ENCODE results near the gene YIPF6. TPM values are rescaled to one million over a fixed set of nuclear protein-coding genes. Genes with fewer than 3 reads are reported as not detected.

YIPF6 gene
- total and polyA plus RNA-seq, 2 donors (not counting 1 experiment from before 2014, with no cell fraction given): 2.4 to 18.6 TPM

DNA sequence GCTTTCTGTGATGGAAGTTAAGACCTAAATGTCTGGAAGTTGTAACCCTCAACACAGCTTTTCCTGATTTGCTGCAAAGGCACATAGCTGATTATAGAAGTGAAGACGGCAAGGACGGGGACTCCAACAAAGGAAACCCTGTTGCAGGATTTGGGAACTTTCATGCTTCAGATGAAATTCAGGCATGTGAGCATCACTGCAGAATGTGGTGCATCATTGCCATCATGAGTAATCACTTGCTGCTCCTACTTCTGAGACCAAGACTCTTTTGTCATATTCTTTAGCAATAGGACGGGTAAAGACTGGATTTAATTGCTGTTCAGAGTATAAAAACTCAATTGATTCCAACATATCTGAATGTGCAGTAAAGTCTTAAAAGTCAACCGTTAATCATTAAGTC is 35.8 kb downstream of the YIPF6 start:
- Histone ChIP-seq H3K9ac (ENCODE audit: low read length) (no peak overlapping the region), H4K20me1 (ENCODE audit: control insufficient read depth, insufficient read depth, low read length, poor library complexity, severe bottlenecking) (no peaks in the 10 kb centered on the region), H3K79me2 (ENCODE audit: control insufficient read depth, insufficient read depth, low read length) (no peaks in the 10 kb centered on the region), H3K9me3 (ENCODE audit: control extremely low read depth in 1 of 3, control insufficient read depth in 2 of 3, insufficient read depth in 1 of 3, low read length in 2 of 3) (no peaks in the 10 kb centered on the region), H2AFZ (ENCODE audit: insufficient read depth, low read depth, low read length, poor library complexity, severe bottlenecking) (no peak overlapping the region), H3K4me2 (replicated peaks; ENCODE audit: low read depth, low read length, poor library complexity, severe bottlenecking) (no peak overlapping the region), H3K4me3 (ENCODE audit: control extremely low read depth in 1 of 5, extremely low read depth in 1 of 5, insufficient read depth in 1 of 5, low read depth in 2 of 5, low read length in 4 of 5) (no peak overlapping the region), H3K36me3 (replicated peaks in 1 of 2; ENCODE audit: control extremely low read depth in 1 of 2, control insufficient read depth in 1 of 2, extremely low read depth in 1 of 2, insufficient read depth in 2 of 2, low read length in 1 of 2) (peaks cover 1 to 19% of the 10 kb centered on the region in 2 experiments), H3K27ac (ENCODE audit: low read length in 2 of 2) (no peak overlapping the region), H3K27me3 (replicated peaks in 1 of 4; ENCODE audit: control extremely low read depth in 1 of 4, control insufficient read depth in 3 of 4, insufficient read depth in 4 of 4, low read length in 3 of 4) (no peaks in the 10 kb centered on the region), H3K4me1 (ENCODE audit: control insufficient read depth in 2 of 2, insufficient read depth in 2 of 2, low read length in 2 of 2) (no peaks in the 10 kb centered on the region)
- no peaks in the 10 kb centered on the region for H3K27me3 Mint-ChIP-seq
- H3K9me3 Mint-ChIP-seq (ENCODE audit: insufficient read depth): no peaks in the 10 kb centered on the region
- ATAC-seq (ENCODE audit: low read depth): no peak
- ChIA-PET POLR2A (no interaction called here), CTCF (no interaction called here)
- no CpG with 5 or more reads among the region's 4 CpGs for WGBS (ENCODE audit: insufficient coverage)
- no peak overlapping the region for H3K4me3 Mint-ChIP-seq
- H3K4me1 Mint-ChIP-seq: no peaks in the 10 kb centered on the region
- no peak for DNase-seq
- intact Hi-C loops (cut with micrococcal nuclease): no loop called here
- no peak overlapping the region for H3K27ac Mint-ChIP-seq
- TF ChIP-seq EZH2 (IDR thresholded peaks at IDR 0.05; ENCODE audit: borderline replicate concordance, insufficient read depth, low read depth, low read length, poor library complexity, severe bottlenecking): no peak
- TF ChIP-seq, protein P1, sequence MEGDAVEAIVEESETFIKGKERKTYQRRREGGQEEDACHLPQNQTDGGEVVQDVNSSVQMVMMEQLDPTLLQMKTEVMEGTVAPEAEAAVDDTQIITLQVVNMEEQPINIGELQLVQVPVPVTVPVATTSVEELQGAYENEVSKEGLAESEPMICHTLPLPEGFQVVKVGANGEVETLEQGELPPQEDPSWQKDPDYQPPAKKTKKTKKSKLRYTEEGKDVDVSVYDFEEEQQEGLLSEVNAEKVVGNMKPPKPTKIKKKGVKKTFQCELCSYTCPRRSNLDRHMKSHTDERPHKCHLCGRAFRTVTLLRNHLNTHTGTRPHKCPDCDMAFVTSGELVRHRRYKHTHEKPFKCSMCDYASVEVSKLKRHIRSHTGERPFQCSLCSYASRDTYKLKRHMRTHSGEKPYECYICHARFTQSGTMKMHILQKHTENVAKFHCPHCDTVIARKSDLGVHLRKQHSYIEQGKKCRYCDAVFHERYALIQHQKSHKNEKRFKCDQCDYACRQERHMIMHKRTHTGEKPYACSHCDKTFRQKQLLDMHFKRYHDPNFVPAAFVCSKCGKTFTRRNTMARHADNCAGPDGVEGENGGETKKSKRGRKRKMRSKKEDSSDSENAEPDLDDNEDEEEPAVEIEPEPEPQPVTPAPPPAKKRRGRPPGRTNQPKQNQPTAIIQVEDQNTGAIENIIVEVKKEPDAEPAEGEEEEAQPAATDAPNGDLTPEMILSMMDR (IDR thresholded peaks at IDR 0.05): no peak

DNA sequence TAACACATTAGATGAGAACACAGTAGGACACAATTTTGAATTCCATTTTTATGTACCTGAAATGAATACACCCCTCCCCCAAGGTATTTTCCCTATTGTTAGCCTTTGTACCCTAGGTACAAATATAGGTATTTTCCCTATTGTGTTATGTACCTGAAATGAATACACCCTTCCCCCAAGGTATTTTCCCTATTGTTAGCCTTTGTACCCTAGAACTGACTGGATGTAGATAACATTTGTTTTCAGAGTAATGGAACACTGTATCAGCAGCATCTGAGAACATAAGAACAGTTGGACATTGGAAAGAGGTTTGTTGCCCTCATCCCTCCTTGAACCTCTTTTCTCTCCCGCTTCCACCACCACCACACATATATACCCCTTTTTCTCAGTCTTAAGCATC is 37.6 kb downstream of the YIPF6 start:
- no peaks in the 10 kb centered on the region for H3K9me3 ChIP-seq (ENCODE audit: control extremely low read depth in 1 of 3, control insufficient read depth in 2 of 3, insufficient read depth in 1 of 3, low read length in 2 of 3)
- Mint-ChIP-seq H3K27ac (no peak overlapping the region), H3K9me3 (ENCODE audit: insufficient read depth) (no peaks in the 10 kb centered on the region), H3K4me1 (no peaks in the 10 kb centered on the region), H3K4me3 (no peak overlapping the region), H3K27me3 (no peaks in the 10 kb centered on the region)
- H3K27ac ChIP-seq (ENCODE audit: low read length in 2 of 2): no peak overlapping the region
- H3K79me2 ChIP-seq (ENCODE audit: control insufficient read depth, insufficient read depth, low read length): no peaks in the 10 kb centered on the region
- DNase-seq (no peak), ATAC-seq (ENCODE audit: low read depth) (no peak)
- intact Hi-C loops (cut with micrococcal nuclease): no loop called here
- H2AFZ ChIP-seq (ENCODE audit: insufficient read depth, low read depth, low read length, poor library complexity, severe bottlenecking): no peak overlapping the region
- no peak overlapping the region for H3K9ac ChIP-seq (ENCODE audit: low read length)
- CTCF ChIA-PET: no interaction called here
- no peak overlapping the region for H3K4me3 ChIP-seq (ENCODE audit: control extremely low read depth in 1 of 5, extremely low read depth in 1 of 5, insufficient read depth in 1 of 5, low read depth in 2 of 5, low read length in 4 of 5)
- H3K27me3 ChIP-seq (replicated peaks in 1 of 4; ENCODE audit: control extremely low read depth in 1 of 4, control insufficient read depth in 3 of 4, insufficient read depth in 4 of 4, low read length in 3 of 4): no peaks in the 10 kb centered on the region
- H3K4me2 ChIP-seq (replicated peaks; ENCODE audit: low read depth, low read length, poor library complexity, severe bottlenecking): no peak overlapping the region
- H4K20me1 ChIP-seq (ENCODE audit: control insufficient read depth, insufficient read depth, low read length, poor library complexity, severe bottlenecking): no peaks in the 10 kb centered on the region
- WGBS (ENCODE audit: insufficient coverage): no CpG with 5 or more reads among the region's 1 CpG
- H3K36me3 ChIP-seq (replicated peaks in 1 of 2; ENCODE audit: control extremely low read depth in 1 of 2, control insufficient read depth in 1 of 2, extremely low read depth in 1 of 2, insufficient read depth in 2 of 2, low read length in 1 of 2): peaks cover 1 to 11% of the 10 kb centered on the region in 2 experiments
- H3K4me1 ChIP-seq (ENCODE audit: control insufficient read depth in 2 of 2, insufficient read depth in 2 of 2, low read length in 2 of 2): no peaks in the 10 kb centered on the region
- TF ChIP-seq EZH2 (IDR thresholded peaks at IDR 0.05; ENCODE audit: borderline replicate concordance, insufficient read depth, low read depth, low read length, poor library complexity, severe bottlenecking): no peak
- TF ChIP-seq, protein P1 (IDR thresholded peaks at IDR 0.05): no peak
- POLR2A ChIA-PET: no interaction called here

Data from B cell (primary cell).